GM12872 (cell line): Measurements from ENCODE around the gene SH2D2A.

Experiments
- CTCF ChIP-seq: IDR thresholded peaks from 3 replicates; pipeline ENCODE4 v1.5.1; 2011; ENCODE audit warnings: low read depth, mild to moderate bottlenecking, low read length, moderate library complexity; ENCODE audit not compliant: insufficient read depth

Gene SH2D2A

GRCh38 chr1:156796340-156797097, 20.1 kb downstream of the SH2D2A start:
- TF ChIP-seq CTCF = no peak

GRCh38 chr1:156795787-156796186, 20.9 kb downstream of the SH2D2A start:
- no peak for TF ChIP-seq CTCF

GRCh38 chr1:156795374-156795733, 21.3 kb downstream of the SH2D2A start:
- no peak for TF ChIP-seq CTCF

- TF ChIP-seq CTCF = no peak
Observed at GRCh38 chr1:156794506-156795373, 21.9 kb downstream of the SH2D2A start.

GRCh38 chr1:156789621-156790318, 26.9 kb downstream of the SH2D2A start:
- no peak for TF ChIP-seq CTCF

GRCh38 chr1:156788136-156788535, 28.5 kb downstream of the SH2D2A start:
- TF ChIP-seq CTCF = no peak

- TF ChIP-seq CTCF = no peak
Observed at GRCh38 chr1:156786640-156787039, 30.0 kb downstream of the SH2D2A start.
